NB4 (cell line): ENCODE data around the gene MAGEF1.

Experiments used
- CTCF ChIP-seq: IDR thresholded peaks from one replicate; pipeline ENCODE4 v1.5.1; 2012; ENCODE audit warnings: low read depth, low read length
- MAX ChIP-seq: IDR thresholded peaks from 2 replicates; pipeline ENCODE4 v1.6.1; 2011; ENCODE audit warnings: low read depth, low read length
- POLR2A ChIP-seq: IDR thresholded peaks from 2 replicates; pipeline ENCODE4 v1.6.1; 2011; ENCODE audit warnings: mild to moderate bottlenecking; ENCODE audit not compliant: insufficient read length; ENCODE audit errors: extremely low read depth

GRCh38 chr3:184751204-184752040, 39.6 kb upstream of the MAGEF1 start:
- TF ChIP-seq CTCF, result no peak
- TF ChIP-seq POLR2A, result no peak
- TF ChIP-seq MAX, result no peak
